ENCODE data around the gene CLPX.
"Not testable (repeated sequence)": the region's sequence is repeated elsewhere in the genome, so short reads cannot be mapped to it uniquely, and the experiment has no call there.

CLPX gene

DNA sequence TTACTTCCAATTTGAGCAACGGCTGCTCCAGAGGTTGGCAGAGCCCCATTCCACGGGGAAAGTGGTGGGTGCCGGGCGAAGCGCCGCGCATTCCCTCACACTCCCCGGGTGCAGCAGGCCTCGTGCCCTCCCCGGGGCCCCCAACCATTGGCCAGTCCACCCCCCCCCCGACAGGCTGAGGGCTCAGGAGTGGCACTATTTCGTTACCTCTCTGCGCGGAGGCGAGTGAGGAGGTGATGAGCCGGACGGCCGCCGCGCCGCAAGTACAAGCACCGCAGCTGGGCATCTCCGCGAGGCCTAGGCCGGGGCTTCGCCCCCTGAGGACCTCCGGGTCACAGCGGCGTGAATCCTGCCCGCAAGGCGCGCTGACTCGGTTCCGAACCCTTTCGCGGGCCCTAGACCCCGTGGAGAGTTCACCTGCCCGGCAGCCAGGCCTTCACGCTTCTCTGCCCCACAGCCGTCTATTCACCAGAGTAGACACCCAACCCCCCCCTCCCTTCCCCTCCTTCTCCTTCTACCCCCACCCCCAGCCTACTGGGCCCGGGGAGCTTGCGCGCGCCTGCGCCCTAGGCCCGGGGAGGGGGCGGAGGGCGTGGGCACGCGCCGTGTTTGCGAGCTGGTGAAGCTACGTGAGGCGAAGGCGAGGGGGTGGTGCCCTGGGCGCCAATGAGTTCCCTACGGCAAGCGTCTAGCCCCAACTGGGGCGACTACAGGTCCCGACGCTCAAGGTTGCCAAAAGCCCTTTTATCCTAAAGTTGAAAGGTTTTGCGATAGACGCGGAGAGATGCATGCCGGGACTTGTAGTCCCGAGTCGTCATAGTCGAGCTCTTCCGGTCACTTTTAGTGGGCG lies at the start of gene CLPX:
Gene CLPX (minus strand): TSS at position 475 of the 850 bp plus-strand sequence. CDS start 189 bp downstream, at position 286.
- FAIRE-seq = no peak

DNA sequence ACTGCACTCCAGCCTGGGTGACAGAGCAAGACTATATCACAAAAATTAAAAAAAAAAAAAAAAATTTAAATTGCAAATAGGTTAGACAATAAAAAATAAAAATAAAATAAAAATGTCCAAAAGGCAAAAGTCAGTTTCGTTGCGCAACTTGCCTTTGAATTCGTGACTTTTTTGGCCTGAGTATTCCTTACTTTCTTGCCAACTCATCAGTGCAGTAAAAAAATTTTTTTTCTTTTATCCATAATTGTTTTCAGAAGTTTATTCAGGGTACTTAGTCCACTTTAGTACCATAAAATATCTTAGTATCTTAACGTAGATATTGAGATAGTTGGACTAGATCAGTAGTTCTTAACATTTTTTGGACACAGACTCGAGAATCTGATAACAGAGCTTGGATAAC lies 48.6 kb upstream of the CLPX start:
- FAIRE-seq = no peak

- FAIRE-seq = no peak
These were observed 47.4 kb upstream of the CLPX start for GRCh38 chr15:65232520-65232919.

GRCh38 chr15:65231306-65231705 lies 46.2 kb upstream of the CLPX start:
- no peak for FAIRE-seq

- not testable (repeated sequence) for FAIRE-seq
These were observed 41.8 kb upstream of the CLPX start for GRCh38 chr15:65226901-65227300.

- FAIRE-seq = no peak
These were observed 41.1 kb upstream of the CLPX start for GRCh38 chr15:65226221-65226620.

DNA sequence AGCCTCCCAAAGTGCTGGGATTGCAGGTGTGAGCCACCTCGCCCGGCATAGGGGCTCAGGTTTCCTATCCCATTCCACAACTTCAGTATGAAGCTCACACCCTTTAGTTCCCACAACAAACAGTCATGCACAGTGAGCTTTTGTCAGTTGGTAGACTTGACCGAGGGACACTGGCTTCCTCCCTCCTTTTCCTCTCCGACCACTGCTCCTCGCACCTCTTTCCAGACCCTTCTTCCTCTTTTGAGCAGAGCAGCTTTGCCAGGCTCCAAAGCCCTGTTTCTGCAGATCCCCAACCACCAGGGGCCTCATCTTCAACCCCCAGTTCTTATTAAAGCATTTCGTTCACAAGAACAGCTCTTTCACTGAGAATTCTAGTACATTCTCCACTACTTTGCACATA lies 38.9 kb upstream of the CLPX start:
- FAIRE-seq = no peak

DNA sequence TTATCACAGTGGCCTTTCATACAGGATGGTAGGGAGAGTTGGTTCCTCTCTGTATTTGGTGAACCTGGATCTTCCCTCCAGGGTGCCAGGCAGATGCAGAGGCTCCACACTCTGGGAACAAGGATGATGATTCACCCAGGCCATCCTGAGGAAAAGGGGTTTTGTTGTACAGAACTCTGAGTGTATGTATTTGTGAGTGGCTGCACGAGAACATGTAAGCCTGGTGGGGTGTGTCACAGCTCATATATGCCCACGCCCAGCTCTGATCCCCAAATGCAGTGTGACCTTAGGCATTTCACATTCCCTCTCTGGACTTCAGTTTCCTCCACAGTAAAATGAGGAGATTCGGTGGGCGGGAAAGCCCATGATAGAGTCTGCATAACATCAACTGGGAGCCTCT lies 37.7 kb upstream of the CLPX start:
- no peak for FAIRE-seq

DNA sequence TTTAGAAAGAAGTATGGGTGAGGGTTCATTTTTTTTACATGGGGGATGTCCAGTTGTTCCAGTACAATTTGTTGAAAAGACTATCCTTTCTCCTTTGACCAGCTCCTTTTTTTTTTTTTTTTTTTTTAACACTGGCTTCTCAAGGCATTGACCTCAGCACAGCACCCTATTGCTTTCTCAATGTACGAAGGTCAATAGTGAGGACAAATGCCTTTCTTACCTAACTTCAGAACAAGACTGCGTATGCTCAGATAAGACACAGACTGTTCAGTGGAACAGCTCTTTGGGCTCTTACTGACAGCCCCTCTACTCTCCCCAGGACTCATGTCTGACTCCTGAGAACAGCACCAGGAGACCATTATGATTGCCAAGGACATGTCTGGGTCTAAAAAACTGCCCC lies 36.6 kb upstream of the CLPX start:
- FAIRE-seq = no peak

GRCh38 chr15:65219137-65219536 lies 34.0 kb upstream of the CLPX start:
- no peak for FAIRE-seq

DNA sequence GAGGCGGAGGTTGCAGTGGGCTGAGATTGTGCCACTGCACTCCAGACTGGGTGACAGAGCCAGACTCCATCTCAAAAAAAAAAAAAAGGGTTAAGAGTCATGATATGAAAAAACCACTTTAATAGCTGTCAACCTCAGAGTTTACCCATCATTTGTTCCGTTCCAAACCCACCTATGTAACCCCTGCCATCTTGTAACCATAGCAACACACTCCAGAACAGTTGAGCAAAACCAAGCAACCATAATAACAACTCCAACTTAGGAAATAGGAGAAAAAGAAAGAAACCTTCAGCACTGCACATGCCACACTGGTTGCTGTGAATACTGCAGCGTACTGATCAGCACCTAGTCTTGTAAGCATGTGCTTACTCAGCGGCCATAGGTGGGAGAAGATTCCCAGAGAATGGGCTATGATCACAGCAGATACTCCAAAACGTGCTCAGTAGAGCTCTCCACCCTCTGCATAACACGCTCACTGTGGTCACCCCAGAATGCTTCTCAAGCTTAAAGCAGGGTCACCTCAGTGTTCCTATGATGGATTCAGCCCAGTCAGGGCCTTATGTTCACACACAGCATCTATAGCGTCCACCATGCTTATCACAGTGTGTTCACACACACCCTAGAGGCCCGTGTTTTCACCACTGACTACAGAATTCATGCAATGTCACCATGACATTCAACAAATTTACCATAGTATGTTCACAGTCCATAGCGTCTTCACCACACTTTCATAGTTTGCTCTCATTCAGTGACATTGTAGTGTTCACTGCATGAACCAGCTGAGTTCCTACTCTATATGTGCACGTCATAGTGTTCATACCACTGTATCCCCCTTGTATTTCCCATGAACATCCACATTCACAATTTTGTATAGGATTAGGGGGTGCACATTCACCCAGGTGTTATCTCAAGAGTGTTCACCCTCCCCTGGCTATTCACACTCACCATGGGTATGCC lies 32.7 kb upstream of the CLPX start:
- FAIRE-seq = no peak

DNA sequence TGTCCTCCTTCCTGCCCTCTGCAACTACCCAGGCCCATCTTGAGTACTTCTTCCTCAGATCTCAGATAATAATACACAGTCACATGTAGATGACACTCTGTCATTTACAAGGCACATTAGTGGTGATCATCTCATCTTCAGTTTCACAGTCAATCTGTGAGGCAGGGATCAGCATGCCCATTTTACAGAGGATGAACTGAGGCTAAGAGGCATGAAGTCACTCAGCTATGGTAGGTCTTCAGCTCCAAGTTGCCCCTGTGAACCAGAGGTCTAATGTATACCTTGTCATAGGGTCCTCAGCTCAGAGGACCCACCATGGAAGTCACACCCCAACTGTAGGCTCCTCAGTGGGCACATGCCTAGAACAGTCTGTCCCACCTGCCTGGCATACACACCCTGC lies 30.4 kb upstream of the CLPX start:
- FAIRE-seq = no peak

- no peak for FAIRE-seq
These were observed 28.9 kb upstream of the CLPX start for GRCh38 chr15:65214010-65214409.

DNA sequence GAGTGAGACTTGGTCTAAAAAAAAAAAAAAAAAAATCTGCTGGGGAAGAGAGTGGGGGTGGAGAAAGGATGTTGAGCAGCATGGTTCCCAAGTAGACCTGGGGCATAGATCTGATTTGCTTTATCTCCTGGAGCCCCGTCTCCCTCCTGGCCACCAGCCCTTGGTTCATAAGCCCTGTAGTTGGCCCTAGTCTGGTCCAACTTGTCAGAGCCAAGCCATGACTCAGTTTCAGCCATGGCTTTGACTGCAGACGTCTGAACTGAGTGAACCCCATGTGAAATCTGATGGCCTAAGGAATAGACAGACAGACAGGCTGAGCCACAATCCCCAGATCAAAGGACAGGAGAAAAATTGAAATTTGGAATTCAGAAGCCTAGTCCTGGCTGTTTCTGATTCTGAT lies 28.1 kb upstream of the CLPX start:
- no peak for FAIRE-seq

DNA sequence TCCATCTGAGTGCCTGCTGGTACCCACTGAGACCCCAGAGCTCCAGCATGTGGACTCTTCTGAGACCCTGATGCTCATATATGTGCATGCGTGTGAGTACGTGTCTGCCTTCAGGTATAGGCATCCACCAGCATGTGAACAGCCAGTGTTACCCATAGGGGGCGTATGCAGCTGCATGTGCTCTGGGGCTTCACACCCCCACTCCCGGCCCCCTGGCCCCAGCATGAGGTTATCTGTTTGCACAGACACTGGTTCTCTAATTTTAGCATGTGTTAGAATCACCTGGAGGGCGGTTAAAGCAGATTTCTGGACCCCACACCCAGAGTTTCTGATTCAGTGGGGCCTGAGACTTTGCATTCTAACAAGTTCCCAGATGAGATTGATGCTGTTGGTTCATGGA lies 27.0 kb upstream of the CLPX start:
- FAIRE-seq = no peak

GRCh38 chr15:65211482-65211982 lies 26.4 kb upstream of the CLPX start:
- FAIRE-seq = no peak

DNA sequence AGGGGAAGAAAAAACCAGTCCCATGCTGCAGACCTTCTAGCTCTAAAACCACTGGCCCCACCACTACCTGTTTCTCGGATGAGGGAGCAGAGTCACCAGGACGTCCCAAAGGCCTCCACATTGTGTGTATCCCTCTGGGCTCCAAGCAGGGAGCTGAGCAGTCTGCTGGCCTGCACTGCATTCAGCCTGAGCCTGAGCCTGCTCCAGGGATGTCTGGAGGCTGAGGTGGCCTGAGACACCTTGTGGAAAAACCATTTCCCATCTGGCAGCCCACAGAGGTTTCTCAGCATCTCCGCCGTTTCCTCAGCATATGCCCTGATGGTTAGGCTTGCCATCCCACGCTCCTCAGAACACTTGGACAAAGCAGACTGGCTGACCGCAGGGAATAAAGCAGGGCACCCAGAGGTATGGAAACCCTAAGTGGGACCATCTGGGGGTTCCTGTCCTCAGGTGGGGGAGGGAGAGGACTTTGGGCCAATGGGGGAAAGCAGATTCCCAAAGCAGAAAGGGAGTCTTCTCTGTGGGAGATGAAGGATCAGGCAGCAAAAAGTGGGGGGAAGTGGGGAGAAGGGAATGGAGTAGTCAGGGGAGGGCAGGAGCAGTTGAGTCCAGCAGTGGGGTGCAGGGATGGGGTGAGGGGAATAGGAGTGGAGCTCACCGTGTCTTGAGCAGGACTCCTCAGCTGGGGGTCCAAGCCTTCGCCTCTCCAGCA lies 25.8 kb upstream of the CLPX start, which contains the start of gene CILP:
Gene CILP (minus strand): TSS at position 704 of the 712 bp plus-strand sequence. CDS start 1,718 bp downstream, outside the sequence.
- FAIRE-seq = no peak

- no peak for FAIRE-seq
These were observed 24.8 kb upstream of the CLPX start for GRCh38 chr15:65209701-65210643.

DNA sequence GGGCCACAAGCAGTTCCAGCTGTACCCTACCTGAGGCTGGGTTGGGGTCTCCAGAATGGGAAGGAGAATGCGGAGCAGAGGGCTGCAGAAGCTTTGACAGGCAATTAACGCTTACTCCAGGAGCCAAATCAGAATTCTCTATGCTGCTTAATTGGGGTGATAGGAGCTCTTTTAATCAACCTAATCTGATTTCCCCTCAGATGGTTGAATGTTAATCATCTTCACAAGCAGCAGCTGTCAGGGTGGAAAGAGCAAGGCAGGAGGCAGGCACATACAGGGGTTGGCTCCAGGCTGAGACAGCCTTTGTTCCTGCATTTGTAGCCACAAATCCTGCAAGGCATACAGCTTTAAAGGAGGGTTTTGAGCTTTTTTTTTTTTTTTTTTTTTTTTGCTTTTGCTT lies 23.5 kb upstream of the CLPX start:
- FAIRE-seq = no peak

- FAIRE-seq = no peak
These were observed 22.2 kb upstream of the CLPX start for GRCh38 chr15:65207280-65207840.

DNA sequence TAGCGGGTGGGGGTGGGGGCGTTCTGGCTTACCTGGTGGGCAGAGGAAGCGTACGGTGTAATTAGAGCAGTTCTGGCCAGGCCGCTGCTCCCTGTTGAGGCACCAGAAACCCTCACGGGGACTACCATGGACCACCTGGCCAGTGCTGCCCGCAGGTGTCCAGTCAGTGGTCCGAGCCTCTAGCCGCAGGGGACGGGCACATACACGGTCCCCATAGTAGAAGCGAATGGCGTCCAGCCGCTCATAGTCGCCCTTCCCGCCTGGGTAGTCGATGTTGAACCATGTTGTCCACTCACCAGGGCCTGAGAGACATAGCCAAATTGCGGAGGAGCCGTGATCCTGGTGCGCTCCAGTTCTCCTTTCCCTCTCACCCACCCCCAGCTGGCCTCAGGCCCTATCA lies 21.6 kb upstream of the CLPX start:
- FAIRE-seq = no peak
